Cortex of kidney (tissue), 1 donor: Measurements from ENCODE around the gene PHF13.
"Not testable (repeated sequence)": the region's sequence is repeated elsewhere in the genome, so short reads cannot be mapped to it uniquely, and the experiment has no call there.

Source experiments
- DNase-seq: peaks from one replicate; lab custom pipeline; 2025; lab: John Stamatoyannopoulos, UW

Gene PHF13

DNA sequence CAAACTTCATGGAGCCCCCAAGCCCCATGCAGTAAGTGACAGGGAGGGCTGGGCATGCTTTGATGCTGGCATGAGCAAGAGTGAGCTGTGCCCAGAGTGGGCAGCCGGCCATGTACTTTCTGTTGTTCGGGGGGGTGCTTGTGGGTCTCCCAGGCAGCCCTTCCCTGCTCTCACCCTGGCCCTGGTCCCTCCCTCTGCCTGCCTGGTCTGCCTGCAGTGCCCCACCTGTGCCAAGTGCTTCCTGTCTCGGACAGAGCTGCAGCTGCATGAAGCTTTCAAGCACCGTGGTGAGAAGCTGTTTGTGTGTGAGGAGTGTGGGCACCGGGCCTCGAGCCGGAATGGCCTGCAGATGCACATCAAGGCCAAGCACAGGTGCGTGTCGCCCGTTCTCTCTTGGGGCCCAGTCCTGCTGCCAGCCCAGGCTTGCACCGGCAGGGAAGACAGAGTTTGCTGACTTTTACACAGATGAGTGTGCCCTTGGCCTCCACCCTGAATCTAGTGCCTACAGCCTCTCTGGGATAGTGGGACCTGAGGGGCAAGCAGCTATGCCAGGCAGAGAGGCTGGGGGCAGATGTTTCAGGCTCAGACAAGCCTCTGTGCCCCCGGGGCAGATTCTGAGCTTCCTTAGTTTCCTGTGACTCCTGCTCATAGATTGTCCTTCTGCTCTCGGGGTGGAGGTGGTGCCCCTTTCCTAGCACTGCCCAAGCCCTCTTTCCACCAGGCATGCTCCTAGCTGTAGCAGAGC, 26.1 kb upstream of the PHF13 start:
- DNase-seq, result no peak

DNA sequence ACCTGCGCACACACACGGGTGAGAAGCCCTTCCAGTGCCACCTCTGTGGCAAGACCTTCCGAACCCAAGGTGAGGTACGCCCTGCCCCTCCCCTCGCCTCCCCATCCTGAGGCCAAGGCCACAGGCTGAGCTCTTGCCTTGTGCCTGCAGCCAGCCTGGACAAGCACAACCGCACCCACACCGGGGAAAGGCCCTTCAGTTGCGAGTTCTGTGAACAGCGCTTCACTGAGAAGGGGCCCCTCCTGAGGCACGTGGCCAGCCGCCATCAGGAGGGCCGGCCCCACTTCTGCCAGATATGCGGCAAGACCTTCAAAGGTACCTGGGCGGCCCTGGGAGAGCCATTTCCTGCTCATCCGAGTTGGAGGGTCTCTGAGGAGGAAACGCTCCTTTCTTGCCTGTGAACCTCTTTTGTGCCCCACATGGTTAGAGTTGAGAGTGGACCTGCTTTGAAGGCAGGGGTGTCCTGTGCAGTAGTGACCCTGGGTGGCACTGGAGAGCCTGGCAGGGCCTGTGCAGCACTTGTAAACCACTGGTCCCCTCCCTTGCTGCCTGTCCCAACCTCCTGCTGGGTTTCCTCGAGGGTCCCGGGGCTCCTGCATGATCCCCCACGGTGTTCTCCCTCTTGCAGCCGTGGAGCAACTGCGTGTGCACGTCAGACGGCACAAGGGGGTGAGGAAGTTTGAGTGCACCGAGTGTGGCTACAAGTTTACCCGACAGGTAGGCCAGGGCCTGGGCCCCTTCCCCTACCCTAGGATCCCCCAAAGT, 25.2 kb upstream of the PHF13 start:
- no peak for DNase-seq

DNA sequence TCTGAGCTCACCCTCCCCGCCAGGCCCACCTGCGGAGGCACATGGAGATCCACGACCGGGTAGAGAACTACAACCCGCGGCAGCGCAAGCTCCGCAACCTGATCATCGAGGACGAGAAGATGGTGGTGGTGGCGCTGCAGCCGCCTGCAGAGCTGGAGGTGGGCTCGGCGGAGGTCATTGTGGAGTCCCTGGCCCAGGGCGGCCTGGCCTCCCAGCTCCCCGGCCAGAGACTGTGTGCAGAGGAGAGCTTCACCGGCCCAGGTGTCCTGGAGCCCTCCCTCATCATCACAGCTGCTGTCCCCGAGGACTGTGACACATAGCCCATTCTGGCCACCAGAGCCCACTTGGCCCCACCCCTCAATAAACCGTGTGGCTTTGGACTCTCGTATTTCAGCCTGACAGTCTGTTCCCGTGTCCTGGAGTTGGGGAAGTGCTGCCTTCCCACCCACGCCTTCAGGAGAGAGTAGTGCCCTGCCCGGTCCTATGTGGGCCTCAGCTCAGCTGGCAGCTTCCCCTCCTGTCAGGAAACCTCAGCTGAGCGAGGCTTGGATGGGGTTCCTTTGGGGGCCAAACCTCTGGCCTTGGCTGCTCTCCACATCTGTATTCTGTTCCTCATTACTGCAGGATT, 24.5 kb upstream of the PHF13 start:
- DNase-seq, result no peak

DNA sequence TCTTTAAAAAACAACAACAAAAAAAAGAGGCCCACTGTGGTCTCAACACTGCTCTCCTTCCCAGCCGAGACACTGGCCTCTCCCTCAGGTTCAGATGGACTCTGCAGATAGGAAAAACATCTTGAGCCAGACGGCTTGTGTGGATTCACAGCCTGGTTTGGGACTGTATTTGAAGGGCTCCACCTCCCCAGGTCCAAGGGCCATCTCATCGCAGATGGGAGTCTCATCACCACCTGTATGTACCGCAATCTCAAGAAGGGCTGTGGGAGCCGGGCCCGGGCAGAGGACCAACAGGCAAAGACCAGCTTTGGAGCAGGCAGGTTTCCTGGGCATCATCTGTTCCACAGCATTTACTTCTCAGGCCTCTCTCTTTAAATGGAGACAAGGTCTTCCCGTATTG, 23.5 kb upstream of the PHF13 start:
- no peak for DNase-seq

DNA sequence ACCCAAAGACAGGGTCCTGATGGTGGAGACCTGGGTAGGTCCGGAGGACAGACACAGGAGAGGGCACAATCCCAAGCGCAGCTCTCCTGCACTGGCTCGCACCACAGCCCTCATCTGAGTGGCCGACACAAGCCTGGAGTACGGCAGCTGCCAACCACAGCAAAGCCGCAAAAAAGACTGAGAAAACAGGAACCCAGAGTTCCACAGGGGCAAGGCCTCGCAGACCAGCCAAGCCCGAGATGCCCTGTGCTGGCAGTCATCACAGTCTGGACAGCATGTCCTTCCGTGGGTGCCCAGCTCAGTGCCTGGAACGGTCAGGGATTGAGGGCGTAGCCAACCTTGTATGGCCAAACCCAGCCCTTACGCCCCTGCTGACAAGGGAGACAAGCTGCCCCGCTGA, 22.3 kb upstream of the PHF13 start:
- DNase-seq, result no peak

DNA sequence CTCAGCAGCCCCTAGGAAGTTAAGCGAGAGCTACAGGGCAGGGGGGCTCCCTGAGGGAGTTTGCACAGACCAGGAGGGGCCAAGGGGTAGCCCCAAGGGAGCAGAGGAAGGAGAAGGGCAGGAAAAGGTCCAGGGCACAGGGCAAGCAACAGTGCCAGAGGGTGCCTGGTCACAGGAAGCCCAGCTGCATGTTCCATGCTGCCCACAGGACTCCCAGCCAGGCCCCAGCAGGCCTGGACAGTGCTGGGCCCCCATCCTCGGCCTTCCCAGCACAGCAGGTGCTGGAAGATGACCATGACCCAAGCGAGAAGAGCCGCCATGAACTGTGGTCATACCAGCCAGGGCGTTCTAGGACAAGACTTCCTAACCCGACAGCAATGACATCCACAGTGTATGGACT, 21.9 kb upstream of the PHF13 start:
- no peak for DNase-seq

DNA sequence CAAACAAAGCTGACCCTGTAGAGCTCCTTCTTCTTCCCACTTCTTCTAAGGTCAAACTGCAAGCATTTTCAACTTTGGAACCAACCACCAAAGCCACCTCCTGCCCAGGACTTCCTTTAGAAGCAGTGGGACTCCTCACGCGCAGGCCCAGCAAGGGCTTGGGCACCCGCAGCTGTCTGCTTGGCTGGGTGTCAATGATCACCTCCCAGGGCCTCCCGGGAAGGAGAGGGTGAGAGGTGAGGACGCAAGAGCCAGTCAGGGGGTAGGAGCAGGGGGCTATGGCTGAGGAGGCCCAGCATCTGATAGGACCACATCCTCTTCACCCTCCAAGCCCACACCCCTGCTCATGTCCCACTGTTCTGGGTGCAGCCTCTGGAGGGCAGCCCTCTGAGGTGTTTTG, 21.1 kb upstream of the PHF13 start:
- DNase-seq, result no peak

DNA sequence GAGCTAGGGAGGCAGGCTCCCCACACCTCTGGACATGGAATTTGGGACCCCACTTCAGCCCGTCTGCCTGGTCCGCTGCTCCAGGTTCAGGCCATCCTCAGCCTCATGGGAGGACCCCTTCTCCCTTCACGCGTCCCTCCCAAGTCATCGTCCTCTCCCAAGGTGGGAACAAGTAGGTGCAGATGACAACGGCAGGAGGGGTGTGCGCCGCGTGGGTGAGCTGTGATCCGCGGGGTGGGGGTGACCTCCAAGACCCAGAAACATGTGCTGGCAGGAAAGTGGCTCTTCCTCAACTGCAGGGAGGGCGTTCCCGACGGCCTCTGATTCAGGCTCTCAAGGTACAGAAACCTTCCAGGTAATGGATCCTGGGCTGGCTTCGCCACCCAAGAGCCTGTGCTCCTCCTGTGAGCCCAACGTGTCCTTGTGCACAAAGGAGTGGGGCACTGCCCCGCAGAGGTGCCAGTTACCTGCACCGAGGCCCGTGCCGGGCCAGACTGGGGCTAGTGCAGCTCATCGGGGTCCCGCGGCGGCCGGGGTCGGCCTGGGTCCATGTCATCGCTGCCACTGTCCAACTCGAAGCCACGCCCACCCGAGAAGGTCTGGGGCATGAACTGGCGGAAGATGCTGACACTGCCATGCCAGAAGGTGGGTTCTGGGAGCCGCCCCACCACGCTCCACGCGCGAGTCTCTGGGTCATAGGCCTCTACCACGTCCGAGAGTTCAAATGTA, 20.5 kb upstream of the PHF13 start:
- DNase-seq, result no peak

DNA sequence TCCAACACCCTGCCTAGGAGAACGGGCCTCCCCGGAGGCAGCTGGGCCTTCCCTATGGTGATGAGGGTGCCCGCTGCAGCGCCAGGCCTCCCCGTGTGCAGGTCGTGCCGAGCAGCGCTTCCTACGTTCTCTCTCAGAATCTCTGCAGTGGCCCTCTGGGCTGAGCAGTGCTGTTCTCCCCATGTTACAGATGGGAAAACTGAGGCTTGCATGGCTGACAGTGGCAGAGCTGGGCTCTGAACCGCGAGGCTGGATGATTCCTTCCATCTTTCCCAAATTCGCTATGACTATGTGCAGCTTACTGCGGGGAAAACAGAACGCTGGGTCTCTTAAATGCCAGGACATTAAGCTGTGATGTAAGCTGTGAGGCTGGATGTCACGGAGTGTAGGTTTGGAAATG, 19.7 kb upstream of the PHF13 start:
- DNase-seq, result no peak

DNA sequence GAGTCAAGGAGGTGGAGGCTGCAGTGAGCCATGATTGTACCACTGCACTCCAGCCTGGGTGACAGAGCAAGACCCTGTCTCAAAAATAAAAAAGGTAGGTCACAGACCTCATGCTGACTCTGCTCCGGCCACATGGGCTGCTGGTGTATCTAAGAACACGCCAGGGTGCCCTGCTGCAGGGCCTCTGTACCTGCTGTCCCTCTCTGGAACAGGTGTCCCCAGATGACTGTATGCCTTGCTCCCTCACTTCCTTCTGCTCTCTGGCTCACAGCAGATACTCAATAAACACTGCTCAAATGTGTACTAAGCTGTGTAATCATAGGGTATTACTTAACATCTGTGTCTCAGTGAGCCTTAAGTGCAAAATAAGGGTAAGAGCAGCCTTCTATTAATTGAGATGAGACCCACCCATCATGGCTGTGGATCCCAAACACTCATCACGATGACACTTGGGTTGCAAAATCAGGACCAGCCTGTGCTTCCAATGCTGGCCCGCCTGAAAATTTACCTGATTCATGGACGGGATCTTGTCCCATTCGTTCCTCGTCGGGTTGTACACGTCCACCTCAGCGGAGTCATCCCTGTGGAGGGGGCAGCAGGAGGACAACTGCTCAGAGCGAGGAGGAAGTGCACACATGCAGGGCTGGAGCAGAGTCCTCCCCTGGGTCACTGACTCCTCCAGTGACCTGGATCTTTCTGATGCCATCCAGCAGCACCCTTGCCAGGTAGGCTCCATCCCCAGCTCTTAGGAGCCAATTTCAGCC, 18.4 kb upstream of the PHF13 start:
- DNase-seq, result no peak

DNA sequence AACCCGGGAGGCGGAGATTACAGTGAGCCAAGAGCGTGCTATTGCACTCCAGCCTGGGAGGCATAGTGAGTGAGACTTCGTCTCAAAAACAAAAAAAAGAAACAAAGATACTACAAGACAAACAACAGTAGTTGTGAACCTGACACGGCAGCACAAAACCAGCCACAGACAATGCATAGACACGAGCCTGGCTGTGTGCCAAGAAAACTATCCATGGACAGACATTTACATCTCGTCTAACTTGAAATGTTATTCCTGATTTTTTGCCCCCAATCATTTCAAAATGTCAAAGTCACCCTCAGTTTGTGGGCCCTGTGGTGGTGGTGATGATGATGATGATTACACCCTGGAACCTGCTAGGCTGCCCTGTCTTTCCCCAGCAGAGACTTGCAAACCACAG, 17.2 kb upstream of the PHF13 start:
- no peak for DNase-seq

DNA sequence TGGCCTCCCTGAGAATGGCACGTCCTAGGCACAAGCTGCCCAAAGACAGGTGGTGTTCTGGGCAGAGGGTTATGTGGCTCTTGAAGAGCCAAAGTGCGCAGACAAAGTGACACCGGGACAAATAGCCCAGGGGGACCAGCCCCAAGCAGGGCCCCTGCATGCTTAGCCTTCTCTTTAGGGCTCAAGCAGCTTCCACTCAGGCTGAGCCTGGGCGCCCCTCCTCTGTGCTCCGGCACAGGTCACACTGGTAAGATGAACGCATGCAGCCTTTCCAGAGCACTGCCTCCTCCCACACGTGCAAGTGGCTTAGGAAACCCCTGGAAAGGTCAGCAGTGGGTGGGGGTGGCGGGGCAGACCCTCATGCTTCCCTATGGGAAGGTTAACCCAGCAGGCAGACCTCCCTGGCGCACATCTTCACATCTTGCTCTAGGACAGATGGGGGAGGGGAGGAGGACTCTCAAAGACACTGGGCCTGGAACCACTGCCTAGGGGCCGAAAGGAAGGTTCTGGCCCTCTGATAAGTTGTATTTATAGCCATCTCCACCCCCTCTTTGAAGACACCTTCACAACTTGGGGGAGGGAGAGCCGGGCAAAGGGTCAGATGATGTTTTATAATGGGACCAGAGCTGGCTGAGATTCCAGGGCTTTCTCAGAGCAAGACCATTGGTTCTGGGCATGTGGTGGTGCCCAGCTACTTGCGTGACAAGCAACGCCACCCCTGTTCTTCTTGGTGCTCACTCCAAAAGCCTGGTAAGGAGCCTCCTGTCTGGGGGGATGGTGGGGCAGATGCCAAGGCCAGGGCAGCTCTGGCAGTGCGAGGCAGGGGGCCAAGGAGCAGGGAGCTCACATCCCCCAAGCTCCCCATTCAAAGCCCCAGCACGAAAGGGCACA, 16.4 kb upstream of the PHF13 start:
- DNase-seq, result no peak

DNA sequence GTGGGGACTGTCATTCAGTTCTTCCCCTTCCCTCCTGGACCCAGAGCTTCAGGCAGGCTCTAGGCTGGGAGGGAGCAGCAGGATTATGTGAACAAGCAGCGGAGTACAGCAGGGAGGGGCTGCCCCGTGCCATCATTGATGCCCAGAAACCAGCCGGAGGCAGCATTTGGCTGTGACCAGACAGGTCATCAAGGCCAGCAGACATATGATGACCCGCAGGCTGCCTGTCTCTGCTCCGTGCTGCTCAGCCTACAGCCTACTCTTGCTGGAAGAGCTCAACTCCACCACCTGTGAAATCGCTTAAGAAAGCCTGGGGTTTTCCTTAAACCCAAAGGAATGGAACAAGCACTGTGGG, 15.8 kb upstream of the PHF13 start:
- DNase-seq, result no peak

DNA sequence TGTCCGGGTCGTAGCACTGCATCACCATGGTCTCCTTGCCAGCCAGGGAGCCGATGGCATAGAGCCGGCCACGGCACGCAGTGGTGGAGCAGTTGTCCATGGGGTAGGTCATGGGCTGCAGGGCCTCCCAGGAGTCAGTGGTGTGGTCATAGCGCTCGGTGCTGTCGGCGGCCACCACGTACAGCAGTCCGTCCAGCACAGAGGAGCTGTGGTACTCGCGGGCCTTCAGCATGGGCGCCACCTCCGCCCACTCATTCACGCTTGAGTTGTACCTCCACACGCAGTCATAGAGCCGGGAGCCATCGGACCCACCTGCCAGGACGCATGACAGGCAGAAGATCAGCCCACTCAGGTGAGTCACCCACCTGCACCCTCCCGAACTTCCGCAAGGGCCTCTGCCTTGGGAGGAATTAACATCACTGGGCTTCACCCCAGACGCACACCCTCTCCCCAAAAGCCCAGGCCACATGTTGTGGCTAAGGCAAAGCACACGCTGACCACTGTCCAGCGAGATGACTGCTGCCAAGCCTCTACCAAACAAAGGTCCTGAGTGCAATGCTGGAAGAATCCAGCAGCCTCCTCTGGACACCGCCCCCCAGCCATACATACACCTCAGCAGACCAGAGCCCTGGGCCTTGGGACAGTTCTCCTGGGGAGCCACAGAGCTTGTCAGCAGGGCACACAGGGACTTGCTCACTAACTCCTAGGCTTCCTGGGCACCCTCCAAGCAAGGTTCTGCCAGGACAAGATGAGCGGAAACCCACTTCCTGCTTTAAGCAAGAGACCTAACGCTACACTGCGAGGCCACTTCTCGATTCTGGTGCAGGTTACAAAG, 14.2 kb upstream of the PHF13 start:
- DNase-seq, result no peak

DNA sequence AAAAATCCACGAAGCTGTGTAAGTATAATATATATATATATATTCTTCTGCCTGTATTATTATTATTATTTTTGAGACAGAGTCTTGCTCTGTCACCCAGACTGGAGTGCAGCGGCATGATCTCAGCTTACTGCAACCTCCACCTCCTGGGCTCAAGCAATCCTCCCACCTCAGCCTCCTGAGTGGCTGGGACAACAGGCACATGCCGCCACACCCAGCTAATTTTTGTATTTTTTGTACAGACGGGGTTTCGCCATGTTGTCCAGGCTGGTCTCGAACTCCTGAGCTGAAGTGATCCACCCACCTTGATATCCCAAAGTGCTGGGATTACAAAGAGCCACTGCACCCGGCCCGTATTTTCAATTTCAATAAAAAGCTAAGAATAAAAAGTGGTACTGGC, 13.5 kb upstream of the PHF13 start:
- not testable (repeated sequence) for DNase-seq

DNA sequence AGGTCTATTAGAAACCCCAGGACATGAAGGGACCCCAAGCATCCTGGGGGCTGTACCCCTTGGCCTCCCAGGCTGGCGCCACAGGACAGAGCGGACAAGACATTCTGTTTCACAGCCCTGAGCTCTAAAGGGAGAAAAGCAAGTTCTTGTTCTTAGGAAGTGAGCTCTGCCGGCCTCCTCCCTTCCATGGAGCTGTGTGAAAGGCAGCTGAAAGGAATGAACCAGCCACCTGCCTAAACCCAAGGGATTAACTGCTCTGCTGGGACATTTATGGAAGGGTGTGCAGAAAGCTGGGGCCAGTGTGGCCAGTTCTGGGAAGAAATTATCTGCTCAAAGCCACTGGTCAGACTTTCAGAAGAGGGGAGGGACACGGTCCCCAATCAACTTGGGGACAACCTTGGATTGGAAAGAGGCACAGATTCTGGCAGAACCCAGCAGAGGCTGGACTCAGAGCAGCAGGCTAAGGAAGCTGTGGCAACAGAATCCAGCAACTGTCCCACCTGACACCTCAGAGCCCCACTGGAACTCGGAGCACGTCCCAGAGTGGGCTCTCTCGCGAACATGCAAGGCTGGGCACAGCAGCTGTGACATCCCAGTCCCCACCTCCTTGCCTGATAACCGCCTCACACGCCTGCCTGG, 13.0 kb upstream of the PHF13 start:
- DNase-seq, result no peak

DNA sequence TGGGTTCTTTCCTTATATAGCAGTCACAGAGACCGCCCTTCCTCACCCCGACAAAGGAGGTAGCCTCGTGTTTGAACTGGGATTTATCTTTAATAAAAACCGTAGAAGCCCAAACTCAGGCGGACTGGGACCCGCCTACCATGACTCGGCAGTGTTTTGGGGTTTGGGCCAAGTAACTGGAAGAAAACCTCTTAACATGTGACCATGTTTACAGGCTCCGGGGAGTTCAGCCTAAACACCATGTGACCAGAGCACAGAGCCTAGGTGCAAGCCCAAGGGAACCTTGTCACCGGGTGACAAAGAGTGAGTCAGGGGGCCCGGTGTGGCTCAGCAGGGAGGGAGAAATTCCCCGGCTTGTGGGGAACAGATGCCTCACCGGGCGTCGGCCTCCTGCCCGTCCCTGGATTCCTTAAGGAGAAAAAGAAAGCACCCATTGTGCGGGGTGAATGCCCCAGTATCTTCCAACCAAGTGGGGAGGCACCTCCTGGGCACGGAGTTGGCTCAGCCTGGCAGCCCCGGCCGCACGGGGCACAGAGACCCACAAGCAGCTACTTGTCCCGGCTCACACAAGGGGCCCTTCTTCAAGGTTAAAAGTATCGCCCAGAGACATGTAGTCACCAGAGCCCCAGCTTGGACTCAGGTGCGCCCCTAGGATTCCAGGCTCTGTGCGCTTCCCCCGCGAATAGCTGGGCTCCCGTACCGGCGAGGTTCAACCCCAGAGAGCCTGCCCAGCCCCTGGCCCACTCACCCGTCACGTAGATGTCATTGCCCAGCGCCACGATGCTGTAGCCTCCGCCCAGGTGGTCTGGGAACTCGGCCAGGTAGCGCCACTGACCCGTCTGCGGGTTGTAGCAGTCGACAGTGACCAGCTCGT, 12.2 kb upstream of the PHF13 start:
- no peak for DNase-seq

DNA sequence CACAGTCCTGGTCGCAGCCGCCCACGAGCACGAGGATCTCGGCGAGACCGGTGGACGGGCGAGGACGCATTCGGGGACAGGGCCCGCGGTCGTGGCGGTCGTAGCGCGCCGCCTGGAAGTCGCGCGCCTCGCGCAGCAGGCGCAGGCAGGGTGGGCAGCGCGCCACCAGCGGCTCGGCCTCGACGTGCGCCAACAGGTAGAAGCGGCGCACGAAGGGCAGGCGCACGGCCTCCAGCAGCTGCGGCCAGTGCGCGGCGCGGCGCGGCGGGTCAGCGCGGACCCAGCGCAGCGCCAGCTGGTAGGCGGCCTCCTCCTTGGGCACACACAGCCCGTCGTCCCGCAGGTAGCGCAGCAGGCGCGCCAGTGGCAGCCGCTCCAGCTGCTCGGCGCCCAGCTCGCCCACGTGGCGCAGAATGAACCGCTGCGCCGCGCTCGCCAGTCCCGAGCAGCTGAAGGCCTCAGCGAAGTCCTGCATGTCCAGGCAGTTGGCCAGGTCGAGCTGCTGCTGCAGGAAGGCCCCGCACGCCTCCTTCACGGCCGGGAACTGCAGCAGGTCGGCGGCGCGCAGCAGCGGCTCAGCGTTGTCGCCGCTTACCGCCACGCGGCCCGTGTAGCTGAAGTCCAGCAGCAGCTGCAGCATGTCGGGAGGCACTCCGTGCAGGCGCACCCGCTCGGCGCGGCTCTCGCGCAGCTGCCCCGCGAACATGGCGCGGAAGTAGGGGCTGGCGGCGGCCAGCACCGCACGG, 11.4 kb upstream of the PHF13 start:
- DNase-seq, result no peak
